ENCODE results near the gene LAGE3.

- TF ChIP-seq, protein P1, sequence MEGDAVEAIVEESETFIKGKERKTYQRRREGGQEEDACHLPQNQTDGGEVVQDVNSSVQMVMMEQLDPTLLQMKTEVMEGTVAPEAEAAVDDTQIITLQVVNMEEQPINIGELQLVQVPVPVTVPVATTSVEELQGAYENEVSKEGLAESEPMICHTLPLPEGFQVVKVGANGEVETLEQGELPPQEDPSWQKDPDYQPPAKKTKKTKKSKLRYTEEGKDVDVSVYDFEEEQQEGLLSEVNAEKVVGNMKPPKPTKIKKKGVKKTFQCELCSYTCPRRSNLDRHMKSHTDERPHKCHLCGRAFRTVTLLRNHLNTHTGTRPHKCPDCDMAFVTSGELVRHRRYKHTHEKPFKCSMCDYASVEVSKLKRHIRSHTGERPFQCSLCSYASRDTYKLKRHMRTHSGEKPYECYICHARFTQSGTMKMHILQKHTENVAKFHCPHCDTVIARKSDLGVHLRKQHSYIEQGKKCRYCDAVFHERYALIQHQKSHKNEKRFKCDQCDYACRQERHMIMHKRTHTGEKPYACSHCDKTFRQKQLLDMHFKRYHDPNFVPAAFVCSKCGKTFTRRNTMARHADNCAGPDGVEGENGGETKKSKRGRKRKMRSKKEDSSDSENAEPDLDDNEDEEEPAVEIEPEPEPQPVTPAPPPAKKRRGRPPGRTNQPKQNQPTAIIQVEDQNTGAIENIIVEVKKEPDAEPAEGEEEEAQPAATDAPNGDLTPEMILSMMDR (IDR thresholded peaks at IDR 0.05 in 2 of 3, conservative IDR thresholded peaks at IDR 0.05 in 1 of 3; ENCODE audit: control insufficient read depth in 2 of 3, extremely low read depth in 1 of 3, insufficient read depth in 1 of 3, low read depth in 3 of 3, low read length in 3 of 3): no peak
- TF ChIP-seq, protein P2, sequence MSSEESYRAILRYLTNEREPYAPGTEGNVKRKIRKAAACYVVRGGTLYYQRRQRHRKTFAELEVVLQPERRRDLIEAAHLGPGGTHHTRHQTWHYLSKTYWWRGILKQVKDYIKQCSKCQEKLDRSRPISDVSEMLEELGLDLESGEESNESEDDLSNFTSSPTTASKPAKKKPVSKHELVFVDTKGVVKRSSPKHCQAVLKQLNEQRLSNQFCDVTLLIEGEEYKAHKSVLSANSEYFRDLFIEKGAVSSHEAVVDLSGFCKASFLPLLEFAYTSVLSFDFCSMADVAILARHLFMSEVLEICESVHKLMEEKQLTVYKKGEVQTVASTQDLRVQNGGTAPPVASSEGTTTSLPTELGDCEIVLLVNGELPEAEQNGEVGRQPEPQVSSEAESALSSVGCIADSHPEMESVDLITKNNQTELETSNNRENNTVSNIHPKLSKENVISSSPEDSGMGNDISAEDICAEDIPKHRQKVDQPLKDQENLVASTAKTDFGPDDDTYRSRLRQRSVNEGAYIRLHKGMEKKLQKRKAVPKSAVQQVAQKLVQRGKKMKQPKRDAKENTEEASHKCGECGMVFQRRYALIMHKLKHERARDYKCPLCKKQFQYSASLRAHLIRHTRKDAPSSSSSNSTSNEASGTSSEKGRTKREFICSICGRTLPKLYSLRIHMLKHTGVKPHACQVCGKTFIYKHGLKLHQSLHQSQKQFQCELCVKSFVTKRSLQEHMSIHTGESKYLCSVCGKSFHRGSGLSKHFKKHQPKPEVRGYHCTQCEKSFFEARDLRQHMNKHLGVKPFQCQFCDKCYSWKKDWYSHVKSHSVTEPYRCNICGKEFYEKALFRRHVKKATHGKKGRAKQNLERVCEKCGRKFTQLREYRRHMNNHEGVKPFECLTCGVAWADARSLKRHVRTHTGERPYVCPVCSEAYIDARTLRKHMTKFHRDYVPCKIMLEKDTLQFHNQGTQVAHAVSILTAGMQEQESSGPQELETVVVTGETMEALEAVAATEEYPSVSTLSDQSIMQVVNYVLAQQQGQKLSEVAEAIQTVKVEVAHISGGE (CRISPR knock-in tag; IDR thresholded peaks at IDR 0.05): no peak
- no peak for TF ChIP-seq EP300 (IDR thresholded peaks at IDR 0.05; ENCODE audit: borderline replicate concordance in 1 of 2, control insufficient read depth in 1 of 2, low read depth in 2 of 2, low read length in 2 of 2)
- TF ChIP-seq MYC (IDR thresholded peaks at IDR 0.05; ENCODE audit: insufficient read depth, insufficient read length, insufficient replicate concordance, low read length, severe bottlenecking): no peak
- no peak for TF ChIP-seq SIN3A (IDR thresholded peaks at IDR 0.05; ENCODE audit: low read depth, low read length)
- TF ChIP-seq IKZF1 (conservative IDR thresholded peaks at IDR 0.05): no peak
- TF ChIP-seq, protein P3, sequence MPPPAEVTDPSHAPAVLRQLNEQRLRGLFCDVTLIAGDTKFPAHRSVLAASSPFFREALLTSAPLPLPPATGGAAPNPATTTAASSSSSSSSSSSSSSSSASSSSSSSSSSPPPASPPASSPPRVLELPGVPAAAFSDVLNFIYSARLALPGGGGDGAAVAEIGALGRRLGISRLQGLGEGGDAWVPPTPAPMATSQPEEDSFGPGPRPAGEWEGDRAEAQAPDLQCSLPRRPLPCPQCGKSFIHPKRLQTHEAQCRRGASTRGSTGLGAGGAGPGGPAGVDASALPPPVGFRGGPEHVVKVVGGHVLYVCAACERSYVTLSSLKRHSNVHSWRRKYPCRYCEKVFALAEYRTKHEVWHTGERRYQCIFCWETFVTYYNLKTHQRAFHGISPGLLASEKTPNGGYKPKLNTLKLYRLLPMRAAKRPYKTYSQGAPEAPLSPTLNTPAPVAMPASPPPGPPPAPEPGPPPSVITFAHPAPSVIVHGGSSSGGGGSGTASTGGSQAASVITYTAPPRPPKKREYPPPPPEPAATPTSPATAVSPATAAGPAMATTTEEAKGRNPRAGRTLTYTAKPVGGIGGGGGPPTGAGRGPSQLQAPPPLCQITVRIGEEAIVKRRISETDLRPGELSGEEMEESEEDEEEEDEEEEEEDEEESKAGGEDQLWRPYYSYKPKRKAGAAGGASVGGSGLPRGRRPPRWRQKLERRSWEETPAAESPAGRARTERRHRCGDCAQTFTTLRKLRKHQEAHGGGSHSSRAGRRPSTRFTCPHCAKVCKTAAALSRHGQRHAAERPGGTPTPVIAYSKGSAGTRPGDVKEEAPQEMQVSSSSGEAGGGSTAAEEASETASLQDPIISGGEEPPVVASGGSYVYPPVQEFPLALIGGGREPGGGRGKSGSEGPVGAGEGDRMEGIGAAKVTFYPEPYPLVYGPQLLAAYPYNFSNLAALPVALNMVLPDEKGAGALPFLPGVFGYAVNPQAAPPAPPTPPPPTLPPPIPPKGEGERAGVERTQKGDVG (CRISPR knock-in tag; IDR thresholded peaks at IDR 0.05): no peak
- TF ChIP-seq POLR2A (IDR thresholded peaks at IDR 0.05; ENCODE audit: low read depth, low read length): no peak
- TF ChIP-seq USF2 (IDR thresholded peaks at IDR 0.05; ENCODE audit: borderline replicate concordance, low read depth, low read length): no peak
- no peak for TF ChIP-seq KDM1A (IDR thresholded peaks at IDR 0.05; ENCODE audit: borderline replicate concordance)
- TF ChIP-seq NBN (IDR thresholded peaks at IDR 0.05): no peak
- no peak for TF ChIP-seq ZZZ3 (IDR thresholded peaks at IDR 0.05; ENCODE audit: control insufficient read depth, insufficient read length, low read depth)
- TF ChIP-seq MXI1 (IDR thresholded peaks at IDR 0.05; ENCODE audit: low read depth, low read length): no peak
These were observed 32.7 kb upstream of the LAGE3 start for GRCh38 chrX:154511761-154512160.

Data from GM12878 (cell line).